ENCODE data around the gene BDH1. TPM values are rescaled to one million over a fixed set of nuclear protein-coding genes. Genes with fewer than 3 reads are reported as not detected.

Gene BDH1
- total RNA-seq, 2 donors from 2014 or later: 3.1 to 3.4 TPM

DNA sequence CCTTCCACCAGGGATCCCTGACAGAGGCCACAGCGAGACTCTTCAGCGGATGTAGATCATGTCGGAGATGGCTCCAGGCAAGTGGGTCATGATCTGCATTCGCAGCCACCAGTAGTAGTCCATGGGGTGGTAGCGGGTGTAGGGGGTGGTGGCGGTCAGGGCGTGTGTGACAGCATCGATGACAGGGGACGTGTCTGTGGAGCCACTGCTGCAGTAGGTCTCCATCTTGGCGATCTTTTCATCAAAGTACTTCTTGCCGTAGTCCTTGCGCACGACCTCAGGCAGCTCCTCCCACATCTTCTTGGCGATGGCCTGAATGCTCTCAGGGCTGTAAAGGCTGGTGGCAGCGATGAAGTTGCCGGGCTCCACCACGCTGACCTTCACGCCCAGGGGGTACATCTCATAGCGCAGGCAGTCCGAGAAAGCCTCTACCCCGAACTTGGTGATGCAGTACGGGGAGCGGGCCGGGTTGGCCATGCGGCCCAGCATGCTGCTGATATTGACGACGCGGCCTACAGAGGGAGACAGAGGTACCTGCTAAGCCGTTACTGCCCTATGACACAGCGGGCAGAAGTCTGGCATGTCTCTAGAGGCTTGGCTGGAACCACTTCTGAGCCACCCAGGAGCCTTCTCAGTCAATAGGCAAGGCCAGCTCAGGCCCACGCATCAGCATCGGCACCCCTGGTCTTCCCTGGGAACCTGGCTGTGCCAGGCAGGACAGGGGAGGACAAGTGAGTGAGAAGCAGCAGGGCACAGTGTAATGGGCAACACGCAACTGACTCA, 43.7 kb downstream of the BDH1 start:
- no peak for DNase-seq (ENCODE audit: low spot score)
- intact Hi-C loops (cut with DNase I): loop anchor here in 1 of 2 donors (5.0 kb wide), 1 partner anchor 255 kb away; no protein-coding TSS in a partner anchor

DNA sequence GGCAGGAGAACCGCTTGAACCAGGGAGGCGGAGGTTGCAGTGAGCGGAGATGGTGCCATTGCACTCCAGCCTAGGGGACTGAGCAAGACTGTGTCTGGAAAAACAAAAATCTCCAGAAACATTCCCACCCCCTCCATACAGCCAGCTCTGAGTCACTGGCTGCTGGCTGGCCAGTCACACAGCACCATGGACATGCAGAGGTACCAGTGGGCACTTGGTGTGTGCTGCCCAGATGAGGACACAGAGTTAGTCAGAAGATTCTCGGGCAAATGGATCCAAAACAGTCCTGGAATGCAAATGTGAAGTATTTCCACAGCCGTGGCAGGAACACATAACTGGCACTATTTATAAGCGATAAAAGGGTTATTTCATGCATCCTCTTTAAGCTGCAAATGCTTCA, 44.6 kb downstream of the BDH1 start:
- intact Hi-C loops (cut with DNase I): loop anchor here in 1 of 2 donors (5.0 kb wide), 1 partner anchor 254 kb away; no protein-coding TSS in a partner anchor
- DNase-seq (ENCODE audit: low spot score): no peak

DNA sequence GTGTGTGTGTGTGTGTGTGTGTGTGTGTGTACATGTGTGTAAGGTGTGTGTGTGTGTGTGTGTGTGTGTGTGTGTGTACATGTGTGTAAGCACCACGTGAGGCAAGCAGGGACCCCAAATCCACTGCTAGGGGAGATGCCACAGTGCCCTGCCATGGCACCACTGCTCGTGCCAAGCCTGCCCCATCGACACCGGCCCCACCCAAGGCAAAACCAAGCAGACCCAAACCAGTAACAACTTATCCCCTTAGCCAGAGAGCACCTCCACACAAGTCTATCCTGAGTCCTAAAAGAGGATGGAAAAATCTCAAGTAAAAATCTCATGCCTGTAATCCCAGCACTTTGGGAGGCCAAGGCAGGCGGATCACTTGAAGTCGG, 45.1 kb downstream of the BDH1 start:
- intact Hi-C loops (cut with DNase I): loop anchor here in 1 of 2 donors (5.0 kb wide), 1 partner anchor 253 kb away; no protein-coding TSS in a partner anchor
- DNase-seq (ENCODE audit: low spot score): no peak

DNA sequence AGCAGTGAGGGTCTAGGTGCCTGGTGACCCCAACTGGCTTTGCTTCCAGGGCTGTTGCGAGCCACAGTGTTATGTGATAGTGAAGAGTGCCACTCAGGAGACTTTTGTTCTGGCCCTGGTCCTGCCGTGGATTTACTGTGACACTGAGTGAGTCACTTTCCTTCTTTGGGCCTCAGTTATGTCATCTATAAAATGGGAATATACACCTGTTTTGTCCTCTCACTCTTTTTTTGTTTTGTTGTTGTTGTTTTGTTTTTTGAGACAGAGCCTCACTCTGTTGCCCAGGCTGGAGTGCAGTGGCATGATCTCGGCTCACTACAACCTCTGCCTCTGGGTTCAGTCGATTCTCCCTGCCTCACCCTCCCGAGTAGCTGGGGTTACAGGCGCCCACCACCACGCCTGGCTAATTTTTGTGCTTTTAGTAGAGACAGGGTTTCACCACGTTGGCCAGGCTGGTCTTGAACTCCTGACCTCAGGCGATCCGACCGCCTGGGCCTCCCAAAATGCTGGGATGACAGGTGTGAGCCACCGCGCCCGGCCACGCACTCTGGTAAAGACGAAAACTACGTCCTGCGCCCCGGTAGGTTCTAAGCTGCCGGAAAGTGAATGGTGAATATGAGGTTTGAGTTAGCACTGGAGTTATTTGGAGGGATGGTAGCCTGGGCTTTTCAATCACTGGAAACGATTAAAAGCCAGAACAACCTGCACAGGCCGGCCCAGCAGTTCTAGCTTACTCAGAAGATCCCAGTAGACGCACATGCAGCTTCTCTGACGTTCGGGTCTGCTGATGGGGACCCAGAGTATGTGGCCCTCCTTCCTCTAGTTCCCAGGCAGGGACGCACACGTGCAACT, 46.6 kb downstream of the BDH1 start:
- no peak for DNase-seq (ENCODE audit: low spot score)
- intact Hi-C loops (cut with DNase I): no loop called here

DNA sequence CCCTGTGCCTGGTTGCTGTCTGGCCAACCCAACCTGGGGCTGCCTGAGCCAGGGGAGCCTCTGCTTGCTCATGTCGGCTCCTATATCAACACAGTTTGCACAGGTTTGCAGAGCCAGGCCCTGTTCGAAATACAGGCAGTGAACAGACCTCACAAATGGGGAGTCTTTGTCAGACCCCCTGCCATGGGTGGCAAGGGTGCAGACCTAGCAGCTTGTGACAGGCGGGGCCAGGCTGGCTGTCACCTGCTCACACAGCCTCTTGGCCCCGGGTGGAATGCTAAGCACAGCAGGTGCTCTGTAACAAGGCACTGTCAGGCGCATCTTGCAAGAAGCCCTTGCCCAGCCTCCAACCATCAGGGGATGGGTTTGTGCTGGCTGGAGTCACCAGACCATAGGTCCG, 47.3 kb downstream of the BDH1 start:
- DNase-seq (ENCODE audit: low spot score): no peak
- intact Hi-C loops (cut with DNase I): no loop called here

DNA sequence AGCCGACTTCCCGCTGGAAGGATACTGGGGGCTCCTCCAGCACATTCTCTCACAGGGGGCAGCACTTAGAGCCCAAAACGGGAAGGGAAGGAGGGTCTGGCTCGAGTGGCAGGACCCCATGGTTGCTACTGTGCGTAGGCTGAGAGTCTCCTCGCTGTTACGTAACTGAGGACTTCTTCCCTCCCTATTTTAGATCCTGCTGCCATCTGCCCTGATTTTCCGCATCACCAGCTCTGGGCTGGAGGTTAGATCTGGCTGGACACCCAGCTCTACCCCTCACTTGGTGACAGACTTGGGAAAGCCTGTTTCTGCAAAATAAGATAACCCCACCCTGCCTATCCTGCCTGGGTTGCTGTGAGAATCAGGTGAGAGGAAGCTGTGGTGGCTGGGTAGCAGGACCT, 47.7 kb downstream of the BDH1 start:
- intact Hi-C loops (cut with DNase I): no loop called here
- no peak for DNase-seq (ENCODE audit: low spot score)

DNA sequence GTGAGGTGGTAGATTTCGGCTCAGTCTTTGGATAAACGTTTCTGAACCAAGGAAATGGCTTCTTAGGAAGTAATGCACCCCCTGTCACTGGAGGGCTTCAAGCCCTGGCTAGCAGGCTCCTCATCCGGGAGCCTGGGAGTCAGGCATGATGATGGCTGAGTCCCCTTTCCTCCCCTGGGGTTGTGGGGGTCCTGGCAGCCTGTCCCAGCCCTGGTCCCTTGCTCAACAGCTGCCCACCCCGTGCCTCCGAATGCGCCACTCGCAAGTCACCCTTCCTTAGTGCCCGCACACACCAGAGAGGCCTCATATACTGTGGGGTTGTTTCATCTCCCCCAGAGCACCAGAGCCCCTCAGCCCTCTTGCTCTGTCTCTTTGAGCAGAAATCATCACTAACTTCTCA, 48.2 kb downstream of the BDH1 start:
- DNase-seq (ENCODE audit: low spot score): no peak
- intact Hi-C loops (cut with DNase I): no loop called here

DNA sequence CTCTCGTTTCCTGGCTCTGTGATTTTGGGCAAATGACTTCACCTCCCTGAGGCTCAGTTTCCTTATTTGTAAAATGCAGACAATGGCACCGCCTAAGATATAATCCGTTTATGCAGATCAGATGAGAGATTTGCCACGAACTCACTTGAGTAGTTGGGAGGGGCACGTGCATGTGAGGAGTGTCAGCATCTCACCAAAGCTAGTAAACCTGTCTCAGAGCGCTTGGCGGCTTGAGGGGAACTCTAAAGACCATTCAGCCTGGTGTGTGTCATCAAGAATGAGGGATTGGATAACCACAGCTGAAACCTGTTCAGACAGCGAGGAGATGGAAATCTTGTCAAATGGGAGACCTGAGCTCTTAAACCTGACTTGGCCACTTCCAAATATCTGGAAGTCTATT, 48.7 kb downstream of the BDH1 start:
- no peak for DNase-seq (ENCODE audit: low spot score)
- intact Hi-C loops (cut with DNase I): no loop called here

DNA sequence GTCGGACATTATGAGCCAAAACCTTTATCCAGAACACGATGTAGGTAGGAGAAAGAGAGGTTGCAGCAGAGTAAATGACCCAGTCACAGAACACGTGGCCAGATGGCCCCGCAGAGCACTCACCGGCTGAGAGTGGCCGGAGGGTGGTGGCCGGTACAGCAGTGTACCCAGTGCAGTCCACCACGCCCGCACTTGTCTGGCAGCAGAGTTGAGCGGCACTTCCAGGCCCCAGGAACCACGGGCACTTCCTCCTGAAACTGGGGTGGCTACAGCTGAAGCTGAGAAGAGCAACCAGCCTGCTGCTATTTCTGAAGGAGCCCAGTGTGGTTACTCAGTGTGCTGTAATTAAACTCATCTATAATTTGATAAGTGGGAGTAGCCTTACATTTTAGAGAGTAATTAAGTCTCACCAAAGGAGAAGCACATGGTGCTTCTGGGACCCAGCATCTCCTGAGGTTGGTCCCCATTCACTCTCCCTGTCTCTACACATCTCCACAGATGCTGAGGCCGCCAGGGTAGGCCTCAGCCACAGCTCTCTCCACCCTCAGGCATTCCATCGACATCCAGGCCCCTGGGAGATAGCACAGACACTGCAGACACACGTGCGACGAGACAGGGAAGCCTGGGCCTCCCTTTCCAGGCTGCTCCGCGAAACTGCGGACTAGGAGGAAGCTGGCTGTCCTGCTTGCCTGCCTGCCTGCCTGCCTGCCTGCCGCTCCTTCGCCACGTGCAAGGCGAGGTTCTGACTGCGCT, 49.8 kb downstream of the BDH1 start:
- intact Hi-C loops (cut with DNase I): no loop called here
- no peak for DNase-seq (ENCODE audit: low spot score)

DNA sequence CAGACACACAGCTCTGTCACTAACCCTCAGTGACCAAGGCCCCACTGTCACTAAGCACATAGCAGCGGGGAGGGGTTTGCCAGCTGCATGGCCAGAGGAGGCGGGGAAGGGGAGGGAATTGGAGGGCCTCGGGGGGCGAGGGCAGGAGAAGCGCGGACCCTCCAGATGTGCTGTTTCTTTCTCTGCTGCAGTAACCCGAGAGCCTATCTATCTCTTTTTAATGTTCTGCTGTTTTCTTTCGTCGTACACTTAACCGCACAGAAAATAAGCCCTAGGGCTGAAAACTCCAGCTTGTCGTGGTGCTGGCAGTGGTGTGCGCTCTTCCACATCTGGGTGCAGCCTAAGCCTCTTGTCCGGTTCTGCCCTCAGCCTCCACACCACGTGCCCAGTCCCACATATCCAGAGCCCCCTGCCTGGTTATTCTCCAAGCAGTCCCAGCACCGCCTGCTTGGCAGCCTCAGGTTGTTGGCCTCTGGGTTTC, 51.1 kb downstream of the BDH1 start:
- intact Hi-C loops (cut with DNase I): no loop called here
- no peak for DNase-seq (ENCODE audit: low spot score)

DNA sequence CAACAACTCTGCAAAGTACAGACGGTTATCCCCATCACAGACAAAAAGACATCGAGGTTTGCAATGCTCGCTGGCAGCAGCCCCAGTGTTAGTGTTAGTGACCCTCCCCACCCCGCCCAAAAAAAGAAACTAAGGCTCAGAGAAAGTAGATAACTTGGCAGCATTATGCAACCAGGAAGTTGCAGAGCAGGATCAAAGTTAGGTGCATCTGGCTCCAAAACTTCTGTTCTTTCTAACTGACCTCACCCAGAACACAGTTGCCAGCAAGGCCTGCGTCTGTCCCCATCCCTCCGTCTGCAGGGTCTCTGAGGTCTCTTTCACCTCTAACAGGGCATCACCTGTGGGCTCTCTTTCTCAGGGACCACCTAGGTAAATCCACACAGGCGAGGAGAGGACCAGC, 51.5 kb downstream of the BDH1 start:
- DNase-seq (ENCODE audit: low spot score): no peak
- intact Hi-C loops (cut with DNase I): no loop called here

DNA sequence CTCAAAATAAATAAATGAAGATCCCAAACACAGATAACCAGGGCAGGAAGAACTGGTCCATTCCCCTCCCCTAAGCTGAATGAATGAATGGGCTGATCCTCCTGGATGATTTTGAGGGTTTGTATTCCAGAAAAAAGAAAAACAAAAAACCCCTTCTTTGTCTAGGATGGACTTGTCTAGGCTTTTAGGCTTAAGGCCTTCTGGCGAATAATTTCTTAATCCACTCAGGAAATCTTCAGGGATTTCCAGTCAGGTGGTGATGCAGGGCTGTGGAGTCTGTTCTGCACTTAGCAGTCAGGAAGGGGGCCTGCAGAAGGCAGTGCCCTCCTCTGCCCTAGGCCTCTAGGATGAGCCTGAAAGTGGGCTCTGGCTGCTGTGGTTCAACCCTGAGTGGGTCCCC, 52.1 kb downstream of the BDH1 start:
- DNase-seq (ENCODE audit: low spot score): no peak
- intact Hi-C loops (cut with DNase I): no loop called here

DNA sequence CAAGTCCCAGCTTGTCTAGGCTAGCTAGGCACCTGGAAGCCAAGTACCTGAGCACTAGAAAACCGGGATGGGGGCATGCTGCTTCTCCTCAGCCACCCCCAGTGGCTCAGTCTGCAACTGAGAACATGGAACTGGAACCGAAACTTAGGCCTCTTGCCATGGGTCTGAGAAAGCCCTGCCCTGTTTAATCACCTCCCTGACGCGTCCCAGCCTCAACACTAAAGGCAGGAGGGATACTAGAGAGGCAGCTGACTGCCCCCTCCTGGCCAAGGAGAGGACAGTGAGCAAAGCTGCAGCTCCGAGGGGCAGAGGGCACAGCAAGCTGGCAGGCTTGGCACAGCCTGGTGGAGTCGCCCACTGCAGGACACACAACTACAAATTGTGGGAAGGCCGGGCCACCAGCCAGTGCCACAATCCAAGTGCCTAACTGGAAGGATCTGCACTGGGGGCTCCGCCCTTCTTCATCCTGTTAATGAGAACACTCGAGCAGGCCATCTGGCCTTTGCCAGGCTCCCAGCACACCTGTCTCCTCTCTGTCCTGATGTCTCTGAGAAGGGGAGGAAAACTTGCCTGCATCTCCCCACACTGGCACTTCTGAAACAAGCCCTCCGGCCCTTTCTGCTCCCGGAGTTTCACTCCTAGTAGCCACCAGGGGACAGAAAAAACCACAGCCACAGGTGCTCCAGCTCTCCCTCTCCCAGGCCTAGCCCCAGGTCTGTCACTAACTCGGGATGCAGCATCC, 53.7 kb downstream of the BDH1 start:
- intact Hi-C loops (cut with DNase I): no loop called here
- DNase-seq (ENCODE audit: low spot score): no peak

DNA sequence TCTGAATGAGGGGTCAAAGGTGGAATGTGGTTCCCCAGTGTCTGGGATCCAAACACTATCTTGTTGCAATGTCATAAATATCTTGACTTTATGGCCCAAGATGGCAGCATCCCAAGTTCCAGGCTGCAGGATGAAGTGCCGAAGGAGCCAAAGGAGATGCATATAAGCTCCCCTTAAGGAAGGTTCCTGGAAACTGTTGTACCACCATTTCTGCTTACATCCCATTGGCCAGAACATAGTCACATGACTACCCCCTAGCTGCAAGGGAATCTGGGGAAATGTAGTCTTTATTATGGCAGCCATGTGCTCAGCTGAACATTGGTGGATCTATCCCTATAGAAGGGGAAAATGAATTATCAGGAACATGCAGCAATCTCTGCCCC, 54.3 kb downstream of the BDH1 start:
- intact Hi-C loops (cut with DNase I): no loop called here
- no peak for DNase-seq (ENCODE audit: low spot score)

DNA sequence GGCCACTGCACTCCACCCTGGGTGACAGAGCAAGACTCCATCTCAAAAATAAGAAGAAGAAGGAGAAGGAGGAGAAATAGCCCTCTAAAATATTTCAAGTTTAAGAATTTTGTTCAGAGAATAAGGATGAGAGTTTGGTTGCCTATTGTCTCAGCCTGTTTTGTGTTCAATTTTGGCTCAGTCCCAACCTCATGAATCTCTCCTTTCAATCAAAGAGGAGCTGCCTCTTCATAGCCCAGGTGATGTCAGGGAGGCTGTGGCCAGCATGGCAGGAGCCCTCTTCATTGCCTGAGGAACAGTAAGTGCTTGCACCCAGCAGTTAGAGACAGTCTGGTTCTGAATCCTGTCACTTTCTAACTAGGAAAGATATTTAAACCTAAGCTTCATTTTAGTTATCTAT, 55.0 kb downstream of the BDH1 start:
- intact Hi-C loops (cut with DNase I): no loop called here
- DNase-seq (ENCODE audit: low spot score): no peak

DNA sequence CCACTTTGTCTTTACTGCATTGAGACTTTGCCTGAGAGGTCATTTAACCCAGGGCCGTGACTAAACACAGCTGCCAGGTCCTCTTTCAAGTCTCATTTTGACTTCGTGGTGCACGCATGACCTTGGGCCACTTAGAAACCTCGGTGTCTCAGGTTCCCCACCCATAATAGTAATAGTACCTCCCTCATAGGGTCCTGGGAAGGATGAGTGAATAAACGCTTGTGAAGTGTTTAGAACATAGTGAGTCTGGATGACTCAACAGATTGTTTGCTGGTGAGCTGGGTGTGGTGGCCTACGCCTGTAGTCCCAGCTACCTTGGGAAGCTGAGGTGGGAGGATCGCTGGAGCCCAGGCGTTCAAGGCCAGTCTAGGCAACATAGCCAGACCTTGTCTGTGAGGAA, 56.3 kb downstream of the BDH1 start:
- intact Hi-C loops (cut with DNase I): no loop called here
- DNase-seq (ENCODE audit: low spot score): no peak

DNA sequence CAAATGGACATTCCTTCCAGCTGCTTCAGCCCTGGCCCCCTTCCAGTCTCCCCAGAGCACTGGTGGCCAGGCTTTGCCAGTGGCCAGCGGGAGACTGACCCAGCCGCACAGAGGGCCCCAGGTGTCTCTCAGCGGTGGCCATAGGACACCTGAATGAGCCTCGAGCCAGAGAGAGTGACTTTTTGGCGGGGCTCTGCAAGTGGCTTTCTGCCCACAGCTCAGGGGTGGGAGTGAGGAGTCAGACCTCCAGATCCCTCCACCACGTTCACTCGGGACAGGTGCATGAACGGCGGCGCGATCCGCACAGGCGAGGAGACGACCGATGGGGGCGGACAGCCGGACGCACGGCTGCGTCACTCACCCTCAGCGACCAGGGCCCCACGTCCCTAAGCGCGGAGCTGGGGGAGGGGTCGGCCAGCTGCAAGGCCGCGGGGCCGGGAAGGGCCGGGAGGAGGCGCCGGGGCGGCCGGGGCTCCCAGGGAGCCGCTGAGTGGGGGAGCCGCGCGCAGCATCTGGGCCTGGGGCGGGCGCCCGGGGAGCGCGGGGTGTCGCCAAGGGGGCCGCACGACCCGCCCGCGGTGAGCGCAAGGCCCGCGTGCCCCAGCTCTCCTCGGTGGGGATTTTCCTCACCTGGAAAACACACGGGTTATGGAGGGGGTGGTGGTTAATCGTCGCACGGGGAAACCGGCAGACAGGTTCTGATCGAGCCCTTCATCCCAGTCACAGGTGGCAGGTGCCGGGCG, 57.1 kb downstream of the BDH1 start:
- intact Hi-C loops (cut with DNase I): no loop called here
- DNase-seq (ENCODE audit: low spot score): no peak

DNA sequence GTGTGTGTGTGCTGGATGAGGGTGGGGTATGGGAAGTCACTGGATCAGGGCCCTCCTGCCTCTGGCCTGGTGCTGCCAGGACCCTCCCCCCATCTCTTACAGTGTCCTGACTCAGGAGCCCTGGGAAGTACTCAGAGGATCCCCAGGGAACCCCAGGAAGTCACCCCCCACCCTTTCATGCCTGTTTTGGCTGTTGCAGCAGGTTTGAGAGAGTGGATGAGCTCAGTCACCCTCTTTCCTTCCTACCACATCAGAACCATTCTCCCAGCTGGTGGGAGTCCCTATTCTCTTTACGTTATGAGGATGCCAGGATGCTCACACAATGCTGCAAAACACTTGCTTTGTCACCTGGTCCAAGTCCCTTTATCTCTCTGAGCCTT, 59.0 kb downstream of the BDH1 start:
- DNase-seq (ENCODE audit: low spot score): no peak
- intact Hi-C loops (cut with DNase I): no loop called here
